HFF-Myc (cell line): ENCODE results near the gene NOS1AP.

Experiments
- DNase-seq: peaks from one replicate; pipeline ENCODE4 v3.0.0-alpha.2; 2011; ENCODE audit warnings: low read depth; ENCODE audit errors: extremely low read depth
- H3K4me3 ChIP-seq: replicated peaks from 2 replicates; pipeline ENCODE4 v1.5.1; 2011; ENCODE audit warnings: low read depth, mild to moderate bottlenecking, control low read depth, low read length
- CTCF ChIP-seq: IDR thresholded peaks from 2 replicates; pipeline ENCODE4 v1.5.1; 2012; ENCODE audit warnings: mild to moderate bottlenecking, low read depth, low read length, control low read depth; ENCODE audit errors: missing control alignments

The NOS1AP gene

DNA sequence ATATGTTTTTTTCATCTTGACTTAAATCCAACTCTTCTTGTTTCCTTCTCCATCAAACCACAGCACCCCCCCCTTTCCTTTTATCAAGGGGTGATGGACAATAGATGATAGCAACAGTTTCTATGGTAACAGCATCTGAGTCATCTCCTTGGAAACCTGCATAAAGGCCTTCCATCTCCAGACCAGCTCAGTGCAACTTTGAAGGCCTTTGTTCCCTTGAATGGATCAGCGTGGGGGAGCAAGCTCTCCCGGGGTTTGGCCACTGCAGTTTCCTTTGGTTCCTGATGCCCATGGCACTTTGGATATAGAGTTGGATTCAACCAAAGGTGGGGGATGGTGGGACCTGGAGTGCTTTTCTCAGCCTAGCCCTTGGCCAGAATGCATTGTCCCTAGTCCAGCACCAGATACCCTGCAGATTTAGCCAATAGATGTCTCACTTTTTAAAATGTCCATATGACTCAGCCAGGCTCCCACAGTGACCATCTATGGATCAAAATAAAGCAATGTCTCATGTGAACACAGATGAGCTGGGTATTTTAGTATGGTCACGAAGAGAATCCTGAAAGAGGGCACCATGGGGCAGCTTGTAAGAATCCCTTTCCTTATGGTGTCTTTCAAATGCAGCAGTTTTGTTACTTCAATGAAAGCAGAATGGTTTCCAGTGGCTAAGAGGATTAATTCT, 179.5 kb downstream of the NOS1AP start:
- no peak for DNase-seq
- no peak overlapping the region for H3K4me3 ChIP-seq
- no peak for TF ChIP-seq CTCF

- no peak for DNase-seq
- no peak overlapping the region for H3K4me3 ChIP-seq
- TF ChIP-seq CTCF, result no peak
These were observed 180.7 kb downstream of the NOS1AP start for GRCh38 chr1:162250004-162250730.

- TF ChIP-seq CTCF, result no peak
- no peak overlapping the region for H3K4me3 ChIP-seq
- no peak for DNase-seq
These were observed 181.6 kb downstream of the NOS1AP start for GRCh38 chr1:162251102-162251501.

- no peak for TF ChIP-seq CTCF
- H3K4me3 ChIP-seq, result no peak overlapping the region
- DNase-seq, result no peak
These were observed 182.7 kb downstream of the NOS1AP start for GRCh38 chr1:162252214-162252613.

DNA sequence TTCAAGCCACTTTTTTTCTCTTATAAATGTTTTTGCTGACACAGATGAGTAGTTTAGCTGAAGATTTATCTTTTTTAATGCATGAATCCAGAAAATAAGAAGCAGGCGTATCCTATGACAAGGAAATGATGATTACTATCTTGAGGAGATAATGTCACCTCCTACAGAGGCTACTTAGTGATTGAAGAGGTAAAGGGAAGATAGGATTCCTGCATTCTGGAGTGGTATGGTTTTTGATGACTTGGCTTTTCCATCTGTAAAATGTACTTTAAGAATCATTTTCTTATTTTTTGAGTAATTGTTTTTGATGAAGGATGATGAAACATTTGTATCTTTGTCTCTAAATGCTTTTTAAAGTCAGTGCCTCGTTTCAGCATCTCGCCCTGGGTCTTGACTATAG, 184.3 kb downstream of the NOS1AP start:
- no peak for TF ChIP-seq CTCF
- no peak for DNase-seq
- H3K4me3 ChIP-seq, result no peak overlapping the region

GRCh38 chr1:162256287-162256686, 186.8 kb downstream of the NOS1AP start:
- TF ChIP-seq CTCF, result no peak
- DNase-seq, result no peak
- no peak overlapping the region for H3K4me3 ChIP-seq
